ENCODE measurements around the gene ZNRF4.

ZNRF4 gene

DNA sequence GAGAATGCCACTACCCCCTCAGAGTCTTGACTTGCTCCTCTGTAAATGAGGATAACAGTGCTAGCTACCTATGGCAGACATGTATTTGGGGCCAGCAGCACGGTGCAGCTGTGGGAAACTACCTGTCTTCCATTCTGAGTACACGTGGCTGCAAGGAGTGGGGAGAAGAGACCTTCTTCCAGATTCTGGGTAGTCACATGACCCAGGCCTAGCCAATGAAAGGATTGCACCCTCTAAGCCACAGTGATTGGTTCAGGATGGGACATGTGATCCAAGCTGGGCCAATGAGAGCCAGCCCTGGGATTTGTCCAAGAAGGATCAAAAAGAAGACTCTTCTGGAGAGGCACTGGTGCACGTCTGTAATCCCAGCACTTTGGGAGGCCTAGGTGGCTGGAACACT, 5.5 kb downstream of the ZNRF4 start:
- Histone ChIP-seq H3K27ac (ENCODE audit: low read depth, low read length) (no peak overlapping the region), H3K9me2 (replicated peaks; ENCODE audit: insufficient read depth, low read length) (no peaks in the 10 kb centered on the region), H3K4me3 (ENCODE audit: insufficient read depth, low read length, poor library complexity, severe bottlenecking) (no peak overlapping the region), H3K9me3 (ENCODE audit: insufficient read depth, low read length) (no peaks in the 10 kb centered on the region), H3K27me3 (ENCODE audit: low read length) (no peaks in the 10 kb centered on the region), H3K9ac (ENCODE audit: low read length) (no peak overlapping the region), H3F3A (ENCODE audit: insufficient read depth) (no peaks in the 10 kb centered on the region), H3K4me2 (ENCODE audit: low read depth, low read length, poor library complexity, severe bottlenecking) (no peak overlapping the region), H4K20me1 (ENCODE audit: low read depth, low read length) (no peaks in the 10 kb centered on the region), H2AFZ (ENCODE audit: low read depth, low read length, severe bottlenecking) (no peak overlapping the region), H3K36me3 (ENCODE audit: low read length) (no peaks in the 10 kb centered on the region), H3K79me2 (ENCODE audit: insufficient read depth, low read length) (no peaks in the 10 kb centered on the region)
- TF ChIP-seq, protein P1, sequence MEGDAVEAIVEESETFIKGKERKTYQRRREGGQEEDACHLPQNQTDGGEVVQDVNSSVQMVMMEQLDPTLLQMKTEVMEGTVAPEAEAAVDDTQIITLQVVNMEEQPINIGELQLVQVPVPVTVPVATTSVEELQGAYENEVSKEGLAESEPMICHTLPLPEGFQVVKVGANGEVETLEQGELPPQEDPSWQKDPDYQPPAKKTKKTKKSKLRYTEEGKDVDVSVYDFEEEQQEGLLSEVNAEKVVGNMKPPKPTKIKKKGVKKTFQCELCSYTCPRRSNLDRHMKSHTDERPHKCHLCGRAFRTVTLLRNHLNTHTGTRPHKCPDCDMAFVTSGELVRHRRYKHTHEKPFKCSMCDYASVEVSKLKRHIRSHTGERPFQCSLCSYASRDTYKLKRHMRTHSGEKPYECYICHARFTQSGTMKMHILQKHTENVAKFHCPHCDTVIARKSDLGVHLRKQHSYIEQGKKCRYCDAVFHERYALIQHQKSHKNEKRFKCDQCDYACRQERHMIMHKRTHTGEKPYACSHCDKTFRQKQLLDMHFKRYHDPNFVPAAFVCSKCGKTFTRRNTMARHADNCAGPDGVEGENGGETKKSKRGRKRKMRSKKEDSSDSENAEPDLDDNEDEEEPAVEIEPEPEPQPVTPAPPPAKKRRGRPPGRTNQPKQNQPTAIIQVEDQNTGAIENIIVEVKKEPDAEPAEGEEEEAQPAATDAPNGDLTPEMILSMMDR (IDR thresholded peaks at IDR 0.05; ENCODE audit: insufficient read depth, low read length, poor library complexity, severe bottlenecking) = no peak
- no peak for TF ChIP-seq EZH2phosphoT487 (conservative IDR thresholded peaks at IDR 0.05; ENCODE audit: low read length)

DNA sequence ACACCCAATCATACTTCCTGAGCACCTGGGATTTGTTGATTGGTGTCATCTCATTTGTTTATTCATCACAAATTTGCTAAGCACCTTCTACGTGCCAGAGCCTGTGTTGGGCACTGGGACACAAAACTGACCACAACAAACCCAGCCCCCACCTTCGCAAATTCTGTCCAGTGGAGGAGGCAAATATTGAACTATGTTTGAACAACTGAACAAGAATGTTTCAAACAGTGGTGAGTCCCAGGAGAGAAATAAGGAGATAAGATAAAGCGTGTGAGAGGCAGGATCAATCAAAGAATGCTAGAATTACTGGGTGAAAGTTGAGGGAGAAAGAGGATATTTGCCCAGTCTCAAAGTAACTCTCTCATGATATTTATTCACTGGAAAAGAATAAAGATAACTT, 8.7 kb downstream of the ZNRF4 start:
- H3K4me2 ChIP-seq (ENCODE audit: low read depth, low read length, poor library complexity, severe bottlenecking) = no peak overlapping the region
- H4K20me1 ChIP-seq (ENCODE audit: low read depth, low read length) = no peaks in the 10 kb centered on the region

DNA sequence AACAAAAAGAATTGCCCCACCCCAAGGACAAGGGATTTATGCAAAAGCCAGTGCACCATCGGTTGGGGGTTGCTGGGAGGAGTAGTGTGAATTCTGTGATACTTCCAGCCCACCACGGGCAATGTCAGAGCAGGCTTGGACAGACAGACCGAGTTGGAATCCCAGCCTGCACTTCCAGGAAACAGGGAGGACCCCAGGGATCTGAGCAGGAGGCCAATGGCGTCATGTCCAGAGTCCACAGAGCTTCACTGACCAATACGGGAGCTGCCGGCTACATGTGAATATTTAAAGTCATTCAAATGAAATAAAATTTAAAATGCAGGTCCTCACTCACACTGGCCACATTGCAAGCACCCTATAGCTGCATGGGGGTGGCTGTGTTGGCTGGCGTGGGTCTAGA, 10.9 kb downstream of the ZNRF4 start:
- Histone ChIP-seq H3K79me2 (ENCODE audit: insufficient read depth, low read length) (no peaks in the 10 kb centered on the region), H3K9me3 (ENCODE audit: insufficient read depth, low read length) (no peaks in the 10 kb centered on the region), H3K27me3 (ENCODE audit: low read length) (no peaks in the 10 kb centered on the region), H2AFZ (ENCODE audit: low read depth, low read length, severe bottlenecking) (no peak overlapping the region), H3K4me3 (ENCODE audit: insufficient read depth, low read length, poor library complexity, severe bottlenecking) (no peak overlapping the region), H4K20me1 (ENCODE audit: low read depth, low read length) (no peaks in the 10 kb centered on the region), H3K9ac (ENCODE audit: low read length) (no peak overlapping the region), H3K27ac (ENCODE audit: low read depth, low read length) (no peak overlapping the region), H3K36me3 (ENCODE audit: low read length) (no peaks in the 10 kb centered on the region), H3K4me2 (ENCODE audit: low read depth, low read length, poor library complexity, severe bottlenecking) (no peak overlapping the region), H3K9me2 (replicated peaks; ENCODE audit: insufficient read depth, low read length) (no peaks in the 10 kb centered on the region), H3F3A (ENCODE audit: insufficient read depth) (no peaks in the 10 kb centered on the region)
- TF ChIP-seq, protein P1 (IDR thresholded peaks at IDR 0.05; ENCODE audit: insufficient read depth, low read length, poor library complexity, severe bottlenecking) = no peak
- no peak for TF ChIP-seq EZH2phosphoT487 (conservative IDR thresholded peaks at IDR 0.05; ENCODE audit: low read length)

More for the DNA sequence above, 8.7 kb downstream of the ZNRF4 start:
- H3K36me3 ChIP-seq (ENCODE audit: low read length) = no peaks in the 10 kb centered on the region
- no peak overlapping the region for H3K9ac ChIP-seq (ENCODE audit: low read length)
- H2AFZ ChIP-seq (ENCODE audit: low read depth, low read length, severe bottlenecking) = no peak overlapping the region
- no peak overlapping the region for H3K4me3 ChIP-seq (ENCODE audit: insufficient read depth, low read length, poor library complexity, severe bottlenecking)
- no peak overlapping the region for H3K27ac ChIP-seq (ENCODE audit: low read depth, low read length)
- no peaks in the 10 kb centered on the region for H3K79me2 ChIP-seq (ENCODE audit: insufficient read depth, low read length)
- H3K9me2 ChIP-seq (replicated peaks; ENCODE audit: insufficient read depth, low read length) = no peaks in the 10 kb centered on the region
- H3F3A ChIP-seq (ENCODE audit: insufficient read depth) = no peaks in the 10 kb centered on the region
- H3K9me3 ChIP-seq (ENCODE audit: insufficient read depth, low read length) = no peaks in the 10 kb centered on the region
- TF ChIP-seq, protein P1 (IDR thresholded peaks at IDR 0.05; ENCODE audit: insufficient read depth, low read length, poor library complexity, severe bottlenecking) = no peak
- TF ChIP-seq EZH2phosphoT487 (conservative IDR thresholded peaks at IDR 0.05; ENCODE audit: low read length) = no peak
- no peaks in the 10 kb centered on the region for H3K27me3 ChIP-seq (ENCODE audit: low read length)

All from SU-DHL-6 (cell line).